Measurements from ENCODE around the gene RSBN1L.

RSBN1L gene

GRCh38 chr7:77734659-77735421 lies 38.6 kb downstream of the RSBN1L start:
- no peak for DNase-seq

- no peak for DNase-seq
Observed at GRCh38 chr7:77735457-77735856, 39.2 kb downstream of the RSBN1L start.

GRCh38 chr7:77736991-77737390 lies 40.7 kb downstream of the RSBN1L start:
- DNase-seq: no peak

GRCh38 chr7:77738382-77738781 lies 42.1 kb downstream of the RSBN1L start:
- DNase-seq: no peak

GRCh38 chr7:77738871-77739270 lies 42.6 kb downstream of the RSBN1L start:
- no peak for DNase-seq

GRCh38 chr7:77740257-77740656 lies 44.0 kb downstream of the RSBN1L start:
- DNase-seq: no peak

- no peak for DNase-seq
Observed at GRCh38 chr7:77743518-77743917, 47.3 kb downstream of the RSBN1L start.

GRCh38 chr7:77745746-77746145 lies 49.5 kb downstream of the RSBN1L start:
- no peak for DNase-seq

GRCh38 chr7:77746164-77746823 lies 50.0 kb downstream of the RSBN1L start:
- no peak for DNase-seq

GRCh38 chr7:77746824-77747165 lies 50.5 kb downstream of the RSBN1L start:
- no peak for DNase-seq

GRCh38 chr7:77747178-77747577 lies 50.9 kb downstream of the RSBN1L start:
- no peak for DNase-seq

- no peak for DNase-seq
Observed at GRCh38 chr7:77747718-77748117, 51.5 kb downstream of the RSBN1L start.

- no peak for DNase-seq
Observed at GRCh38 chr7:77752016-77752415, 55.8 kb downstream of the RSBN1L start.

GRCh38 chr7:77753173-77753572 lies 56.9 kb downstream of the RSBN1L start:
- DNase-seq: no peak

GRCh38 chr7:77757589-77757988 lies 61.3 kb downstream of the RSBN1L start:
- DNase-seq: no peak

- peak; percentile 74 for DNase-seq
Observed at GRCh38 chr7:77759294-77759889, 63.1 kb downstream of the RSBN1L start.

GRCh38 chr7:77760809-77761453 lies 64.7 kb downstream of the RSBN1L start:
- DNase-seq: no peak

GRCh38 chr7:77765481-77765880 lies 69.2 kb downstream of the RSBN1L start:
- no peak for DNase-seq

GRCh38 chr7:77765906-77766800 lies 69.9 kb downstream of the RSBN1L start:
- DNase-seq: no peak

GRCh38 chr7:77766801-77767605 lies 70.7 kb downstream of the RSBN1L start:
- DNase-seq: no peak

GRCh38 chr7:77770316-77770715 lies 74.1 kb downstream of the RSBN1L start:
- DNase-seq: no peak

- DNase-seq: no peak
Observed at GRCh38 chr7:77771901-77772300, 75.6 kb downstream of the RSBN1L start.

Measured in activated CD4-positive, alpha-beta T cell treated with anti-CD3 and anti-CD28 coated beads for 48 hours (primary cell).